SK-N-SH (cell line): ENCODE results near the gene BSCL2. TPM values are rescaled to one million over a fixed set of nuclear protein-coding genes. Genes with fewer than 3 reads are reported as not detected.

Source experiments
- CTCF ChIA-PET: fragments of 300-600, 350-600 bp; formaldehyde crosslinking; extraction: SDS; loops from one replicate; lab custom pipeline; 2021; lab: Yijun Ruan, JAX
- POLR2A ChIA-PET: fragments of 350-600 bp; sonication (Branson Sonifier 250); formaldehyde crosslinking; extraction: SDS; loops from one replicate; lab custom pipeline; 2020; ENCODE audit warnings: antibody characterized with exemption, inconsistent platforms; lab: Yijun Ruan, JAX
- DNase-seq: peaks from one replicate; pipeline ENCODE4 v3.0.0; 2012
- H2AFZ ChIP-seq: fragments of 200-600 bp; sonication (generic); 2 replicates; pipeline ENCODE4 v1.8.1; 2016; ENCODE audit warnings: antibody characterized with exemption, mild to moderate bottlenecking, low read depth
- H3F3A ChIP-seq: fragments of 200-600 bp; sonication (generic); replicated peaks from 2 replicates; pipeline ENCODE3; 2016; ENCODE audit warnings: antibody characterized with exemption, mild to moderate bottlenecking; ENCODE audit not compliant: insufficient read depth
- H3K27ac ChIP-seq, 2 experiments: fragments of 200-500 bp in 1 of 2; fragments of 200-600 bp in 1 of 2; sonication (Bioruptor generic) in 1 of 2; sonication (generic), shearing (Covaris generic) in 1 of 2; 2 replicates each; pipeline versions ENCODE4 v1.5.1 to v1.6.1; 2014 to 2016; ENCODE audit warnings: low read depth in 2 of 2, inconsistent platforms in 1 of 2, low read length in 1 of 2, mild to moderate bottlenecking in 1 of 2, mixed read lengths in 1 of 2
- H3K27me3 ChIP-seq: fragments of 200-600 bp; sonication (generic), shearing (Covaris generic); 2 replicates; pipeline ENCODE4 v1.6.1; 2016; ENCODE audit warnings: mixed run types; ENCODE audit not compliant: insufficient read depth
- H3K36me3 ChIP-seq, 2 experiments: fragments of 200-500 bp in 1 of 2; fragments of 200-600 bp in 1 of 2; sonication (Bioruptor generic) in 1 of 2; sonication (generic) in 1 of 2; replicated peaks in 1 of 2; 2 replicates each; pipeline versions ENCODE3 to v1.5.1; 2014 to 2016; ENCODE audit warnings: low read length in 1 of 2, mild to moderate bottlenecking in 1 of 2; ENCODE audit not compliant: insufficient read depth in 2 of 2, control insufficient read depth in 1 of 2
- H3K4me1 ChIP-seq, 2 experiments: fragments of 200-500 bp in 1 of 2; fragments of 200-600 bp in 1 of 2; sonication (Bioruptor generic) in 1 of 2; sonication (generic), shearing (Covaris generic) in 1 of 2; 2 replicates each; pipeline versions ENCODE4 v1.5.1 to v1.6.1; 2014 to 2016; ENCODE audit warnings: low read depth in 1 of 2, low read length in 1 of 2, mixed run types in 1 of 2; ENCODE audit not compliant: insufficient read depth in 2 of 2, control insufficient read depth in 1 of 2
- H3K4me2 ChIP-seq: fragments of 200-600 bp; sonication (generic), shearing (Covaris generic); 2 replicates; pipeline ENCODE4 v1.6.1; 2017; ENCODE audit warnings: mixed run types
- H3K4me3 ChIP-seq, 2 experiments: fragments of 200-500 bp in 1 of 2; fragments of 200-600 bp in 1 of 2; sonication (Bioruptor generic) in 1 of 2; sonication (generic), shearing (Covaris generic) in 1 of 2; 2 replicates each; pipeline versions ENCODE4 v1.5.1 to v1.8.1; 2014 to 2016; ENCODE audit warnings: low read depth in 2 of 2, inconsistent platforms in 1 of 2, low read length in 1 of 2, mild to moderate bottlenecking in 1 of 2, mixed read lengths in 1 of 2, moderate library complexity in 1 of 2
- H3K79me2 ChIP-seq: fragments of 200-600 bp; sonication (generic); 2 replicates; pipeline ENCODE4 v1.8.1; 2017; ENCODE audit warnings: mild to moderate bottlenecking; ENCODE audit not compliant: insufficient read depth
- H3K9ac ChIP-seq: fragments of 200-600 bp; sonication (generic); 2 replicates; pipeline ENCODE4 v1.6.1; 2017; ENCODE audit warnings: mixed run types
- H3K9me2 ChIP-seq: fragments of 200-600 bp; sonication (generic); 2 replicates; pipeline ENCODE4 v1.6.1; 2017; ENCODE audit warnings: mixed run types
- H3K9me3 ChIP-seq: fragments of 200-600 bp; sonication (generic); 2 replicates; pipeline ENCODE4 v1.6.1; 2017; ENCODE audit warnings: mixed run types, mild to moderate bottlenecking, moderate library complexity
- H4K20me1 ChIP-seq: fragments of 200-600 bp; sonication (generic); 2 replicates; pipeline ENCODE4 v1.6.1; 2017; ENCODE audit warnings: mild to moderate bottlenecking, mixed run types; ENCODE audit not compliant: insufficient read depth
- CHD2 ChIP-seq: fragments of 150-350 bp; IDR thresholded peaks from 2 replicates; pipeline ENCODE4 v1.6.1; 2018; ENCODE audit warnings: low read length; ENCODE audit not compliant: partially characterized antibody
- EZH2phosphoT487 ChIP-seq: fragments of 200-600 bp; sonication (generic); IDR thresholded peaks from 2 replicates; pipeline ENCODE4 v1.6.1; 2017; ENCODE audit warnings: low read depth, mixed run types, mild to moderate bottlenecking, antibody characterized with exemption, moderate library complexity, borderline replicate concordance
- JUND ChIP-seq: IDR thresholded peaks from 2 replicates; pipeline ENCODE4 v1.4.0; 2012
- NFIC ChIP-seq: IDR thresholded peaks from 2 replicates; pipeline ENCODE4 v1.4.0; 2012; ENCODE audit warnings: borderline replicate concordance
- POLR2AphosphoS5 ChIP-seq: IDR thresholded peaks from 2 replicates; pipeline ENCODE4 v1.6.1; 2012; ENCODE audit warnings: low read depth, low read length
- TAF1 ChIP-seq: IDR thresholded peaks from 2 replicates; pipeline ENCODE4 v1.6.1; 2012; ENCODE audit warnings: low read depth, mild to moderate bottlenecking, low read length, moderate library complexity, borderline replicate concordance
- TCF12 ChIP-seq: IDR thresholded peaks from 2 replicates; pipeline ENCODE4 v1.4.0; 2012
- YY1 ChIP-seq: IDR thresholded peaks from 2 replicates; pipeline ENCODE4 v1.4.0; 2012; ENCODE audit warnings: low read depth, mild to moderate bottlenecking
- WGBS: methylation state at CpG from one replicate; pipeline ENCODE4 v1.1.6; 2017; ENCODE audit warnings: low lambda C conversion rate; 5-methylcytosine and 5-hydroxymethylcytosine counted together
- polyA plus RNA-seq, 3 experiments: library from polyadenylated mRNA; depleted of rRNA; stranded (reverse); fragments of >200 nt; gene quantifications; 2 replicates each; pipeline ENCODE4 v1.2.3, GENCODE V29; 2012
- TF ChIP-seq, protein P1 (sequence below): IDR thresholded peaks from 2 replicates; pipeline ENCODE4 v1.4.0; 2012; ENCODE audit warnings: low read depth, borderline replicate concordance
- TF ChIP-seq, protein P2 (sequence below): IDR thresholded peaks from 2 replicates; pipeline ENCODE4 v1.6.1; 2012; ENCODE audit warnings: mild to moderate bottlenecking, low read depth, low read length, moderate library complexity

Gene BSCL2
- polyA plus RNA-seq, 1 of the 3 experiments (the other 2 are of a cell fraction): 81.5 TPM

DNA sequence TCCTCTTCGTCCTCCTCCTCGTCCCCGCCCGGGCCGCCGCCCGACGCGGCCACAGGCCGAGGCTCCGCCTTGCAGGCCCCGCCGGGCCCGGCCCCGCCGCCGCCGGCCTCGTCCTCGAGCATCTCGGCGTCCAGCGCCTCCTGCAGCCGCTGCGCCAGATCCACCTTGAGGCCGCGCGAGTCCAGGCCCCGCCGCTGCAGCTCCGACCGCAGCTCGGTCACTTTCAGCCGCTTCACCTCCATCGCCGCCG lies 19.6 kb upstream of the BSCL2 start:
- peaks cover 26% of the 10 kb centered on the region for H3F3A ChIP-seq
- H3K9ac ChIP-seq: peak overlapping the region; percentile 88
- TF ChIP-seq, protein P1, sequence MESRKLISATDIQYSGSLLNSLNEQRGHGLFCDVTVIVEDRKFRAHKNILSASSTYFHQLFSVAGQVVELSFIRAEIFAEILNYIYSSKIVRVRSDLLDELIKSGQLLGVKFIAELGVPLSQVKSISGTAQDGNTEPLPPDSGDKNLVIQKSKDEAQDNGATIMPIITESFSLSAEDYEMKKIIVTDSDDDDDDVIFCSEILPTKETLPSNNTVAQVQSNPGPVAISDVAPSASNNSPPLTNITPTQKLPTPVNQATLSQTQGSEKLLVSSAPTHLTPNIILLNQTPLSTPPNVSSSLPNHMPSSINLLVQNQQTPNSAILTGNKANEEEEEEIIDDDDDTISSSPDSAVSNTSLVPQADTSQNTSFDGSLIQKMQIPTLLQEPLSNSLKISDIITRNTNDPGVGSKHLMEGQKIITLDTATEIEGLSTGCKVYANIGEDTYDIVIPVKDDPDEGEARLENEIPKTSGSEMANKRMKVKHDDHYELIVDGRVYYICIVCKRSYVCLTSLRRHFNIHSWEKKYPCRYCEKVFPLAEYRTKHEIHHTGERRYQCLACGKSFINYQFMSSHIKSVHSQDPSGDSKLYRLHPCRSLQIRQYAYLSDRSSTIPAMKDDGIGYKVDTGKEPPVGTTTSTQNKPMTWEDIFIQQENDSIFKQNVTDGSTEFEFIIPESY: no peak
- TF ChIP-seq, protein P2, sequence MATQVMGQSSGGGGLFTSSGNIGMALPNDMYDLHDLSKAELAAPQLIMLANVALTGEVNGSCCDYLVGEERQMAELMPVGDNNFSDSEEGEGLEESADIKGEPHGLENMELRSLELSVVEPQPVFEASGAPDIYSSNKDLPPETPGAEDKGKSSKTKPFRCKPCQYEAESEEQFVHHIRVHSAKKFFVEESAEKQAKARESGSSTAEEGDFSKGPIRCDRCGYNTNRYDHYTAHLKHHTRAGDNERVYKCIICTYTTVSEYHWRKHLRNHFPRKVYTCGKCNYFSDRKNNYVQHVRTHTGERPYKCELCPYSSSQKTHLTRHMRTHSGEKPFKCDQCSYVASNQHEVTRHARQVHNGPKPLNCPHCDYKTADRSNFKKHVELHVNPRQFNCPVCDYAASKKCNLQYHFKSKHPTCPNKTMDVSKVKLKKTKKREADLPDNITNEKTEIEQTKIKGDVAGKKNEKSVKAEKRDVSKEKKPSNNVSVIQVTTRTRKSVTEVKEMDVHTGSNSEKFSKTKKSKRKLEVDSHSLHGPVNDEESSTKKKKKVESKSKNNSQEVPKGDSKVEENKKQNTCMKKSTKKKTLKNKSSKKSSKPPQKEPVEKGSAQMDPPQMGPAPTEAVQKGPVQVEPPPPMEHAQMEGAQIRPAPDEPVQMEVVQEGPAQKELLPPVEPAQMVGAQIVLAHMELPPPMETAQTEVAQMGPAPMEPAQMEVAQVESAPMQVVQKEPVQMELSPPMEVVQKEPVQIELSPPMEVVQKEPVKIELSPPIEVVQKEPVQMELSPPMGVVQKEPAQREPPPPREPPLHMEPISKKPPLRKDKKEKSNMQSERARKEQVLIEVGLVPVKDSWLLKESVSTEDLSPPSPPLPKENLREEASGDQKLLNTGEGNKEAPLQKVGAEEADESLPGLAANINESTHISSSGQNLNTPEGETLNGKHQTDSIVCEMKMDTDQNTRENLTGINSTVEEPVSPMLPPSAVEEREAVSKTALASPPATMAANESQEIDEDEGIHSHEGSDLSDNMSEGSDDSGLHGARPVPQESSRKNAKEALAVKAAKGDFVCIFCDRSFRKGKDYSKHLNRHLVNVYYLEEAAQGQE: peak; percentile 26; the same call in 1 of the 2 replicates
- TF ChIP-seq YY1: no peak
- TF ChIP-seq CHD2: no peak
- no peak for TF ChIP-seq NFIC
- no peak for TF ChIP-seq POLR2AphosphoS5
- TF ChIP-seq JUND: no peak
- TF ChIP-seq TAF1: peak; percentile 66; the same call in 1 of the 2 replicates
- TF ChIP-seq TCF12: no peak
- no peak for TF ChIP-seq EZH2phosphoT487
- H3K4me1 ChIP-seq: peaks cover 12 to 21% of the 10 kb centered on the region in 2 experiments; a peak in 3 of 4 replicates
- no peak overlapping the region for H2AFZ ChIP-seq
- WGBS: no CpG with 5 or more reads among the region's 37 CpGs
- ChIA-PET CTCF (interaction anchor here (0.6 to 2.3 kb wide), 6 partner anchors 18 to 100 kb away, joined by 3 to 9 read pairs (median 4); partner anchors contain the start of genes BSCL2 and TMEM179B), POLR2A (interaction anchor here (0.7 to 4.5 kb wide), 15 partner anchors 17 to 153 kb away, joined by 3 to 33 read pairs (median 10); partner anchors contain the start of genes C11orf98, CSKMT, LBHD1 and MTA2)
- H3K9me3 ChIP-seq: no peaks in the 10 kb centered on the region
- H3K4me3 ChIP-seq: peak overlapping the region; percentile 89 to 92
- DNase-seq: no peak
- peaks cover 36% of the 10 kb centered on the region for H4K20me1 ChIP-seq
- peaks cover 84% of the 10 kb centered on the region for H3K79me2 ChIP-seq
- H3K36me3 ChIP-seq: peaks cover 31 to 42% of the 10 kb centered on the region in 2 experiments
- H3K9me2 ChIP-seq: no peaks in the 10 kb centered on the region
- H3K27me3 ChIP-seq: no peaks in the 10 kb centered on the region
- peak overlapping the region; percentile 99 for H3K27ac ChIP-seq
- peak overlapping the region; percentile 93 for H3K4me2 ChIP-seq
